A204.1 (cell line): Measurements from ENCODE around the gene PGS1.
A peak's percentile ranks its signal among the peaks of the same experiment; 100 is the strongest.

Experiments
- FAIRE-seq: peaks from 2 replicates; lab custom pipeline; 2012; peaks lifted over from hg19 to GRCh38; lab: Jason Lieb, UNC

Gene PGS1

GRCh38 chr17:78347453-78347852 lies 31.0 kb upstream of the PGS1 start:
- no peak for FAIRE-seq

GRCh38 chr17:78348055-78348770 lies 30.2 kb upstream of the PGS1 start:
- FAIRE-seq, result no peak

DNA sequence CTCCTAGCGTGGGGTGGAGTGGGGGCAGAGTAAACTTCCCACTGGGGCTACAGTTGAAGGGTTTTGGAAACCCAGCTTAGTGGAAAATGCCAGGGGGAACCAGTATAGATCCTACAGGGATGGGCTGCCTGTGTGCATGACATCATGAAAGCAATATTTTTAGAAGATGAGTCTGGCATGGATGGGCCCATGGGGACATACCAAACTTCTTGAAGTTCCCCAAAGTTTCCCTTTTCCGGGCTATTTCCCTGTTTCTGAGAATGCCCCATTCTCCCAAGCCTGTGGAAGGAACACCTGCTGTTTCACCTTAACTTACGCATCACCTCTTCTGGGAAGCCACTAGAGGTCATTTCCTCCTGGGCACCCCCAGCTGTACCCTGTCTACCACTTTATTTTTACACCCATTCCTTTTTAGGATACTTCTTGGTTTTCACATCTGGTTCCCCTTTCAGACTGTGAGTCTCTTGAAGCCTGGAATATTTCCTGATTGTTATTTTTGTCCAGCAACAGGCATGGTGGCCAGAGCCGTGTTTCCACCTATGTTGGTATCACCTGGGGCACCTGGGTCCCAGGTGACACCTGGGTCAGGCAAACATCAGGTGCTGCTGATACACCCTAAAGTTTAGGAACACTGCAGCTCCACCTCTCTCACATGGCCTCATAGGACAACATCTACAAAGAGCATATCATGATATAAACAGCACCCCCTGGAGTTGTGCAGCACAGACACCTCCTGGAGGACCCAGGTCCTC lies 28.4 kb upstream of the PGS1 start:
- FAIRE-seq, result no peak

DNA sequence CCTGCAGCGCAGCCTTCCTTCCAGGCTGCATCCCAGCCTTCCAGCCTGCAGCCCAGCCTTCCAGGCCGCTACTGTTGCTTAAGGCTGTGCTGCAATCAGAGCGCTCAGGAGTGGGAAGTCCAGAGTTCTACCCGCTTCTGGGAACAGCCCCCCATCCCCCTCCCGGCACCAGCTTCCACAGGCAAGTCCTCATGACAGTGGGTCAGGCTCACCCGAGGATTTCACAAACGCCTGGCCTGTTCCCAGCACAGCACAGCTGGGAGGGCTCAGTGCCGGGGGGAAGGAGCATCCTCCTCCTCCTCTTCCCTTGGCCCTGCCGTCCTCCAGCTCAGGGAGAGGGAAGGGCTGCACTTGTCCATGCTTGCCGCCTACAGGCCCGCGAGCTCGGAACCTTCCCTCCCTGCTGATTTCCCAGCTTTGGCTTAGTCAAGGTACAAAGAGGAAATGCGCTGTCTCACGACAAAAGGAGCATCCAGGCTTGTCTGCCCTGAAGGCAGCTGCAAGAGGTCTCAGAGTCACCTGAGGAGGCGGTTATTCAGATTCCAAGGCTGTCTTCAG lies 26.9 kb upstream of the PGS1 start:
- FAIRE-seq, result peak; percentile 55

- no peak for FAIRE-seq
These were observed 24.6 kb upstream of the PGS1 start for GRCh38 chr17:78353834-78354233.

GRCh38 chr17:78355045-78355641 lies 23.3 kb upstream of the PGS1 start:
- no peak for FAIRE-seq

DNA sequence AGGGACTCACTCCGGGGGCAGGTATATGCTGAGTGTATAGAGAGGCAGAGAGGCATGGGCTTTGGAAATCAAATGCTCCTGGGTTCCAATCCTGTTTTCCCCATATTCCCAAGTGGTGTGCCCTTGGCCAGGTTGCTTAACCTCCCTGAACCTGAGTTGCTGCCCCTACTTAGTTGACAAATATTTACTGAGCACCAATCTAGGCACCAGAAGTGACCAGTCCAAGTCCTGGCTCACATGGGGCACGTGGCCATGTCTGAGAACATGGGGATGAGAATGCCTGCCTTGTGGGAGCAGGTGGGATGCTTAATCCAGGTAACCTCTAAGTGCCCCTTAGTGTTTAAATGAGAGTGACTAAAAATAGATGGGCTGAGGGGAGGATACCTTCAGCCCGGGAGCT lies 22.7 kb upstream of the PGS1 start:
- FAIRE-seq, result no peak

- no peak for FAIRE-seq
These were observed 22.2 kb upstream of the PGS1 start for GRCh38 chr17:78356101-78356713.

- FAIRE-seq, result no peak
These were observed 21.3 kb upstream of the PGS1 start for GRCh38 chr17:78357177-78357586.

- no peak for FAIRE-seq
These were observed 20.5 kb upstream of the PGS1 start for GRCh38 chr17:78357672-78358537.

GRCh38 chr17:78358538-78359320 lies 19.7 kb upstream of the PGS1 start:
- FAIRE-seq, result no peak

- no peak for FAIRE-seq
These were observed 19.0 kb upstream of the PGS1 start for GRCh38 chr17:78359321-78359996.

DNA sequence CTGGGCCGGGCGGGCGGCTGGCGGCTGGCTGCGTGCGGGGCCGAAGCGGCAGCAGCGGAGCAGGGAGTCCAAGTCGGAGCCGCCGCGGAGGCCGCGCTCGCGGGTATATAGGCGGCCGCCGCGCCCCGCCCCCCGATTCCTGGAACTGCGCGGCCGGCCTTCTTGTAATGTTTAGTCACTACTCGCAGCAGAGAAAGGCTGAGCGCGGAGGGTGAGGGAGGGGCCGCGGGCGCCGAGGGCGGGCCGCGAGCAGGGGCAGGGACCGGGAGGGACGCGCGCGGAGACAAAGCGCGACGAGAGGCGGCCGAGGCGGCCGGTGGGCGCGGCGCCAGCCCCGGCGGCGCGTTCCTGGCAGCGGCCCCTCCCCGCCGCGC lies 18.5 kb upstream of the PGS1 start, which contains the start of gene SOCS3:
Gene SOCS3 (minus strand): TSS at position 81 of the 374 bp plus-strand sequence. CDS start 982 bp downstream, outside the sequence.
- no peak for FAIRE-seq

GRCh38 chr17:78360371-78361224 lies 17.9 kb upstream of the PGS1 start:
- no peak for FAIRE-seq

- no peak for FAIRE-seq
These were observed 17.2 kb upstream of the PGS1 start for GRCh38 chr17:78361225-78361701.

- no peak for FAIRE-seq
These were observed 16.2 kb upstream of the PGS1 start for GRCh38 chr17:78362232-78362631.

- FAIRE-seq, result no peak
These were observed 15.8 kb upstream of the PGS1 start for GRCh38 chr17:78362671-78363070.

DNA sequence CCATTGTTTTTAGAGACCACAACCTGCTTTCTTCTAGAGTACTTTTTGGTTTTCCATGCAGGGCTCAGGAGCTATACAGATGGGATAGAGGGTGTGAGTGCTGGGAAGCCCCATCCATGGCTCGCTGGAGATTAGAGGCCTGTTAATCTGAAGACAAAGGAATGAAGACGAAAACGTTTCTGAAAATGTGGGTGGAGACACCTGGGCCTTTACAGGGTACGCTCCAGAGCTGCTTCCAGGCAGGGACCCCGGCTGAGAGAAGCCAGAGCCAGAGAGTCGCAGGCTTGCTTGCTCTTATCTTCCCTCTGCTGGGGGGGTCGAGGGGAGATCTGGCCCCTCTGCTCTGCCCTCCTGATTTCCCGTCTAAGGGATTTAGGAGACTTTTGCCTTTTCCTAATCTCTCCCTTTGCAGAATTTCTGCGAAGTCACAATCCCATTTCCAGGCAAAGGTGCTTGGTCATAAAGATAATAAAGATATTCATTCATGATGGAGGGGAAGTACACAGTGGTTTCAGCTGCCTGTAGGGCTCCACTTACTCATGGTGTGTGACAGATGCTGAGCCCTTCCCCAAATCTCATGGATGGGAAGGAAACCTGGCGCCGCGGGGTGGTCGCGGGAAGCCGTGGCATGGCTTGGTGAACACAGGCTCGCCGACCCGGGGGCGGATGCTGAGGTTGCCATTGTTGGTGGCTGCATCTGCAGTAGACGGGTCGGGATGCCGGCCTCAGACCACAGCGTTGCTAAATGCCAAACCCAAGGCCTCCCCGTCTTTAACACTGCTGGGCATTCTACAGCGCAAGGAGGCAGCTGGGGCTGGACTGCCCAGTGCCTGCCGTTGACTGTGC lies 13.8 kb upstream of the PGS1 start:
- no peak for FAIRE-seq
